ENCODE results near the gene ISCU. TPM values are rescaled to one million over a fixed set of nuclear protein-coding genes. Genes with fewer than 3 reads are reported as not detected.
A peak's percentile ranks its signal among the peaks of the same experiment; 100 is the strongest.

The ISCU gene
- total RNA-seq, 1 donor: 184 TPM

GRCh38 chr12:108525681-108526080 lies 36.7 kb upstream of the ISCU start:
- peak; percentile 94 for DNase-seq (ENCODE audit: insufficient read length, low spot score, missing footprints)
- H3K9me3 ChIP-seq (ENCODE audit: low read depth, low read length): no peaks in the 10 kb centered on the region
- no peak overlapping the region for H3K4me2 ChIP-seq (ENCODE audit: insufficient read depth, low read length)
- H3K4me3 ChIP-seq (ENCODE audit: insufficient read depth, low read length): no peak overlapping the region
- H3K27me3 ChIP-seq (ENCODE audit: insufficient read depth, low read length): no peaks in the 10 kb centered on the region
- peaks cover 85% of the 10 kb centered on the region for H3K36me3 ChIP-seq (ENCODE audit: insufficient read depth, low read length)
- no peak for TF ChIP-seq CTCF (IDR thresholded peaks at IDR 0.05; ENCODE audit: extremely low read depth, low read depth, low read length)
- peak overlapping the region; percentile 65 for H3K27ac ChIP-seq (ENCODE audit: low read depth, low read length)
- H3K4me1 ChIP-seq (ENCODE audit: insufficient read depth, low read length): peaks cover 10% of the 10 kb centered on the region
- peaks cover 7% of the 10 kb centered on the region for H3K79me2 ChIP-seq (ENCODE audit: insufficient read depth, low read length)
- H2AFZ ChIP-seq (ENCODE audit: low read length): no peak overlapping the region
- H4K20me1 ChIP-seq (ENCODE audit: insufficient read depth, low read length): peaks cover 21% of the 10 kb centered on the region

GRCh38 chr12:108526482-108527165 lies 35.8 kb upstream of the ISCU start:
- DNase-seq (ENCODE audit: insufficient read length, low spot score, missing footprints): peak; percentile 91

GRCh38 chr12:108527166-108527496 lies 35.3 kb upstream of the ISCU start:
- Histone ChIP-seq H3K4me3 (ENCODE audit: insufficient read depth, low read length) (no peak overlapping the region), H3K27me3 (ENCODE audit: insufficient read depth, low read length) (no peaks in the 10 kb centered on the region), H3K27ac (ENCODE audit: low read depth, low read length) (no peak overlapping the region), H3K4me2 (ENCODE audit: insufficient read depth, low read length) (no peak overlapping the region), H3K79me2 (ENCODE audit: insufficient read depth, low read length) (peaks cover 7% of the 10 kb centered on the region), H3K36me3 (ENCODE audit: insufficient read depth, low read length) (peaks cover 81% of the 10 kb centered on the region), H4K20me1 (ENCODE audit: insufficient read depth, low read length) (peaks cover 21% of the 10 kb centered on the region), H2AFZ (ENCODE audit: low read length) (no peak overlapping the region), H3K9me3 (ENCODE audit: low read depth, low read length) (no peaks in the 10 kb centered on the region), H3K4me1 (ENCODE audit: insufficient read depth, low read length) (peaks cover 10% of the 10 kb centered on the region)
- TF ChIP-seq CTCF (IDR thresholded peaks at IDR 0.05; ENCODE audit: extremely low read depth, low read depth, low read length): no peak
- DNase-seq (ENCODE audit: insufficient read length, low spot score, missing footprints): no peak

More at GRCh38 chr12:108526482-108527165, 35.8 kb upstream of the ISCU start:
- no peak overlapping the region for H3K4me2 ChIP-seq (ENCODE audit: insufficient read depth, low read length)
- H3K27ac ChIP-seq (ENCODE audit: low read depth, low read length): no peak overlapping the region
- peaks cover 80% of the 10 kb centered on the region for H3K36me3 ChIP-seq (ENCODE audit: insufficient read depth, low read length)
- H3K27me3 ChIP-seq (ENCODE audit: insufficient read depth, low read length): no peaks in the 10 kb centered on the region
- no peak overlapping the region for H2AFZ ChIP-seq (ENCODE audit: low read length)
- H4K20me1 ChIP-seq (ENCODE audit: insufficient read depth, low read length): peaks cover 21% of the 10 kb centered on the region
- TF ChIP-seq CTCF (IDR thresholded peaks at IDR 0.05; ENCODE audit: extremely low read depth, low read depth, low read length): peak; percentile 38
- H3K9me3 ChIP-seq (ENCODE audit: low read depth, low read length): no peaks in the 10 kb centered on the region
- peaks cover 10% of the 10 kb centered on the region for H3K4me1 ChIP-seq (ENCODE audit: insufficient read depth, low read length)
- peaks cover 7% of the 10 kb centered on the region for H3K79me2 ChIP-seq (ENCODE audit: insufficient read depth, low read length)
- H3K4me3 ChIP-seq (ENCODE audit: insufficient read depth, low read length): no peak overlapping the region

GRCh38 chr12:108530161-108530560 lies 32.2 kb upstream of the ISCU start:
- H3K27ac ChIP-seq (ENCODE audit: low read depth, low read length): no peak overlapping the region
- TF ChIP-seq CTCF (IDR thresholded peaks at IDR 0.05; ENCODE audit: extremely low read depth, low read depth, low read length): no peak
- peaks cover 66% of the 10 kb centered on the region for H3K36me3 ChIP-seq (ENCODE audit: insufficient read depth, low read length)
- H3K27me3 ChIP-seq (ENCODE audit: insufficient read depth, low read length): no peaks in the 10 kb centered on the region
- H3K4me3 ChIP-seq (ENCODE audit: insufficient read depth, low read length): no peak overlapping the region
- peaks cover 21% of the 10 kb centered on the region for H4K20me1 ChIP-seq (ENCODE audit: insufficient read depth, low read length)
- H2AFZ ChIP-seq (ENCODE audit: low read length): no peak overlapping the region
- no peaks in the 10 kb centered on the region for H3K9me3 ChIP-seq (ENCODE audit: low read depth, low read length)
- no peak for DNase-seq (ENCODE audit: insufficient read length, low spot score, missing footprints)
- H3K4me1 ChIP-seq (ENCODE audit: insufficient read depth, low read length): peaks cover 10% of the 10 kb centered on the region
- no peaks in the 10 kb centered on the region for H3K79me2 ChIP-seq (ENCODE audit: insufficient read depth, low read length)
- H3K4me2 ChIP-seq (ENCODE audit: insufficient read depth, low read length): no peak overlapping the region

Measured in osteoblast (primary cell).